ENCODE results near the gene SPATA46.
A peak's percentile ranks its signal among the peaks of the same experiment; 100 is the strongest.

The SPATA46 gene

GRCh38 chr1:162351246-162351842, 25.3 kb downstream of the SPATA46 start:
- peak; percentile 17 to 22 (median 22) for DNase-seq

- peak in 1 of 3 donors; percentile 21 for DNase-seq
These were observed 26.9 kb downstream of the SPATA46 start for GRCh38 chr1:162349635-162350330.

DNA sequence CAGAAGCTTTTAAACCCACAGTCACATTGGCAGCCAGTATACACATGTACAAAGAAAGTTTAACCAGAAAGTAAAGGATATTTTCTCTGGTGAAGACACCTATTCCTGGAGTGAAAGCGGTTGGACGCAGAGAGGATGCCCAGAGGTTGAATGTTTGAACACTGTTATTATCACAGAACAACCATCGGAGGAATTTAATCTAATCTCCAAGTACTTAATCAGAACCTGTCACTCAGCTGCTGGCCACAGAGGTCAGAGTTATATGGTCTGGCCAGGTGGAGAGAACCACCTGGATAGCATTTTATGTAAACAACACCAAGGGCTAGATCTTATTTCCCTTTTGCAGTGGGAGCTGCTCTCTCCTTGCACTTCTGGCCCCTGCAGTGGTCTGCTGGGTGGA, 29.4 kb downstream of the SPATA46 start:
- no peak for DNase-seq

DNA sequence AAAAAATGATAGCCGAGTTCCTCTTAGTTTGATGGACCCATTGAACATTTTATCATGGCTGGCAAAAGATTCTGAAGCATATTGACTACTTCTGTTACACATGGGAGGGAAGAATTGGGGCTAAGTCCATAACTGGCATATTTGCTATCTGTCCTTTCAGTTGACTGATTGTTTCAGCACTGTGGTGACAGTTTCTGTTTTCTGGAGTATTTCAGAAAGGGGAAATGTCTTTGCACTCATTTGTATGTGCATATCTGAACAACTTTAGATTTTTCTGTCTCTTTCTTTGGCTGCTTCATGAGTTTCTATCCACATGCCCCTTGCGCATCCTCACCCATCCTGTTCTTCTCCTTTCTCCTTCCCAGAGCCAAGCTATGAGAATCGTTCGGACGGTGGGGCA, 33.2 kb downstream of the SPATA46 start:
- no peak for DNase-seq

- no peak for DNase-seq
These were observed 34.1 kb downstream of the SPATA46 start for GRCh38 chr1:162342452-162342983.

DNA sequence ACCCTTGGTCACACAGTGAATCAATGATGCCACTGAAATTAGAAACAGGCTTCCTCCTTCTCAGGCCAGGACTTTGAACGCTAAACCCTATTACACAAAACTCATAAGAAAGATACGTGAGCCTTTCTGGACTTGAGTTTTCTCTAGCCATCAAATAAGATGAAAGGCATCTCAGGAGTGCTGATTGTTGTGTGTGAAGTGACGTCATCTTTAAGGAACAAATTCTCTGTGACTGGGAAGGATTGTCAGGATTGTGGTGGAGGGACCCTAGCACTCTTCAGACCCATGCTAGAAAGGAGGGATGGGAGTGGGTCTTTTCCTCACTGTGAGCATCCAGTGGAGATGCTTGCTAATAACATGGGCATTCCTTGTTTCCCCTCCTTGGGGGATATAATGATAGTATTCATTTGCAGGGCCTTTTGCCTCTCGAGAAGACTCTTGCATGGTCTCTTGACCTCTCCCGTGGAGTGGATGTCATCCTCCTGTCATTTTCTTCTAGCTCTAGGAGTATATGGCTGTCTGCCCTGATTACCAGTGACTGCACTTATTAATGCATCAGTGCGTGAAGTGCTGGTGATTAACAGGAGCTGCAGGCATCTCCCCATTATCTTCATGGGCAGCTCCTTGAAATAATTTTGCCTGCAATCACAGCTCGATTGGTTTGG, 39.9 kb downstream of the SPATA46 start:
- no peak for DNase-seq

DNA sequence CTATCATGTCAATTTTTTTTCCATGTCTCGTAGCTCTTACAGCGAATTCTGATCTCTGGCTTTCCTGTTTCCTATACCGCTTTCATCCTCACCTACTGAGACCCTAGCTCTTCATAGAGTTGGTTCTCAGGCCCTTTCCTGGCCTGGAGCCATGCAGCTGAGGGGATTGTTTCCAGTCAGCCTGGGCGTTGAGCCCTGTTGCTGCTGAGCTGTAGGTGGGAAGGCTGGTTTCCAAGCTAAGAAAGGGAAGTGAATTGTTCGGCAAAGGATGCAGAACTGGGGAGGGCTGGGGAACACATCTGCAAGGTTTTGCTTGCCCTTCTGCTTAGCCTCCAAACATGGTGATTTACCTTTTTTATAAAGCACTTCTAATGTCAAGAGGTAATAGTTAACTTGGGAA, 41.5 kb downstream of the SPATA46 start:
- peak; percentile 24 to 31 (median 30) for DNase-seq

DNA sequence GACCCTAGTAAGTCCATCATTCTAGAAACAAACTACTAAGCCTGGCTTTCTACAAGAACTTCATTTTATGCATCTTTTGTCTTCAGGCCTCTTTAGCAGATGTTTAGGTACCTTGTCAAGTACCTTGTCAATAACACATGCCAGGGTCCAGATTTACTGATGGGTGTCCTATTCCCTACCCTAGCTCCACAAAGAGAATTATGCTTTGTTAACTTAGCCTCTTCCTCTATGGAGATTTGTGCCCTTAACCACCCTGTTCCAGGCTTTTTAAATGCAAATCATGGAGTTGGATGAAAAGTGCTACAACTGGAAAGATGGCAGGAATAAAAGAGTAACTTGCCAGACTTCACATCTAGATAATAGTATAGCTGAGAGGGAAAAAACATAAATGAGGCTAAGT, 42.7 kb downstream of the SPATA46 start:
- no peak for DNase-seq

DNA sequence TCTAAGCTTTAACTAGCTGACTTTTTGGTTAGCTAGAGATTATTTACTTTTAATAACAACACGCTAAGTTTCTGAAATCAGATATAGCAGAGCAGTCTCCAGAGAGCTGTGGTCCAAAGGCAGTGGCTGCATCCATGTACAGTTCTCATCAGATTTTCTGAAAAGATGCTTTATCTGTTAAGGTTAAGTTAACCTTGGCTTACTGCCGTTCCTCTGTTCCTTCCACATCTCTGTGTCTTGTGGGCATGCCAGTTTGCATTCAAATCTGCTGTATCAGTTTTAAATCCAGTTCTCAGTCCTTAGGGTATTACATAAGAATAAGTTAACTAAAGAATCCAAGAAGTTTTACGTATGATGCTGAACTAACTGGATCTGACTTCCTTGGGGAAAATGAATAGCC, 46.8 kb downstream of the SPATA46 start:
- no peak for DNase-seq

DNA sequence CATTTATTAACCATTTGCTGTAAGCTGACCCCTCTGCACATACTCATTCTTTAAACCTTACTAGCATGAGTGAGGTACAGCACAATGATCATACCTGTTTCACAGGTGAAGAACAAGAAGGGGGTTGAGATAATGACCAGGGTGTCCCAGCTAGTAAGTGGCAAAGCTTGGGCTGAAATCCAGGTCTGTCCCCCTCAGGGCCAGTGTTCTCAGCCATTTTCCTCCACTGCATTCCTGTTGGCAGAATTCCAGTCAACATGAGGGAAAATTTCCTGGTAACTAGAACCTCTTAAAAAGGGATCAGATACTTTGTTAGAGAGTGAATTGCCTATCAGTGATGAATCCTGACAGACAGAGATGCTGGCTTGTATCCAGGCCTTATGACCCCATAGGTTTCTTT, 48.1 kb downstream of the SPATA46 start:
- DNase-seq: no peak

GRCh38 chr1:162327788-162328165, 48.9 kb downstream of the SPATA46 start:
- DNase-seq: peak; percentile 8 to 45 (median 38)

- DNase-seq: peak; percentile 73 to 93 (median 90)
These were observed 49.4 kb downstream of the SPATA46 start for GRCh38 chr1:162327144-162327787.

- no peak for DNase-seq
These were observed 50.1 kb downstream of the SPATA46 start for GRCh38 chr1:162326559-162326958.

- DNase-seq: no peak
These were observed 52.3 kb downstream of the SPATA46 start for GRCh38 chr1:162324396-162324795.
